ENCODE results near the gene TRMU. TPM values are rescaled to one million over a fixed set of nuclear protein-coding genes. Genes with fewer than 3 reads are reported as not detected.

TRMU gene
- total RNA-seq, 1 donor from 2014 or later, result 60.8 TPM

GRCh38 chr22:46376908-46377524 is 41.5 kb downstream of the TRMU start:
- Mint-ChIP-seq H3K36me3 (ENCODE audit: unreplicated experiment) (peaks cover 5% of the 10 kb centered on the region), H3K9me3 (ENCODE audit: unreplicated experiment) (peaks cover 3% of the 10 kb centered on the region), H3K4me3 (ENCODE audit: unreplicated experiment) (no peak overlapping the region), H3K27me3 (ENCODE audit: unreplicated experiment) (peaks cover 5% of the 10 kb centered on the region), H3K4me1 (ENCODE audit: low read depth, unreplicated experiment) (peaks cover 10% of the 10 kb centered on the region), H3K27ac (ENCODE audit: unreplicated experiment) (peak overlapping the region; percentile 55)
- TF ChIP-seq CTCF (IDR thresholded peaks at IDR 0.05; ENCODE audit: partially characterized antibody, unreplicated experiment), result no peak
- DNase-seq, result no peak

GRCh38 chr22:46377525-46378425 is 42.3 kb downstream of the TRMU start:
- no peak for DNase-seq
- H3K9me3 Mint-ChIP-seq (ENCODE audit: unreplicated experiment), result peaks cover 7% of the 10 kb centered on the region
- H3K27me3 Mint-ChIP-seq (ENCODE audit: unreplicated experiment), result peaks cover 11% of the 10 kb centered on the region
- H3K36me3 Mint-ChIP-seq (ENCODE audit: unreplicated experiment), result peaks cover 5% of the 10 kb centered on the region
- H3K4me1 Mint-ChIP-seq (ENCODE audit: low read depth, unreplicated experiment), result peaks cover 10% of the 10 kb centered on the region
- no peak overlapping the region for H3K27ac Mint-ChIP-seq (ENCODE audit: unreplicated experiment)
- TF ChIP-seq CTCF (IDR thresholded peaks at IDR 0.05; ENCODE audit: partially characterized antibody, unreplicated experiment), result no peak
- no peak overlapping the region for H3K4me3 Mint-ChIP-seq (ENCODE audit: unreplicated experiment)

- peaks cover 13% of the 10 kb centered on the region for H3K27me3 Mint-ChIP-seq (ENCODE audit: unreplicated experiment)
- H3K36me3 Mint-ChIP-seq (ENCODE audit: unreplicated experiment), result peaks cover 5% of the 10 kb centered on the region
- no peak overlapping the region for H3K4me3 Mint-ChIP-seq (ENCODE audit: unreplicated experiment)
- peaks cover 10% of the 10 kb centered on the region for H3K4me1 Mint-ChIP-seq (ENCODE audit: low read depth, unreplicated experiment)
- peaks cover 7% of the 10 kb centered on the region for H3K9me3 Mint-ChIP-seq (ENCODE audit: unreplicated experiment)
- no peak for TF ChIP-seq CTCF (IDR thresholded peaks at IDR 0.05; ENCODE audit: partially characterized antibody, unreplicated experiment)
- DNase-seq, result no peak
- H3K27ac Mint-ChIP-seq (ENCODE audit: unreplicated experiment), result no peak overlapping the region
Measured at GRCh38 chr22:46378426-46379065, 43.0 kb downstream of the TRMU start.

GRCh38 chr22:46379066-46379930 is 43.8 kb downstream of the TRMU start:
- TF ChIP-seq CTCF (IDR thresholded peaks at IDR 0.05; ENCODE audit: partially characterized antibody, unreplicated experiment), result no peak
- Mint-ChIP-seq H3K4me3 (ENCODE audit: unreplicated experiment) (no peak overlapping the region), H3K4me1 (ENCODE audit: low read depth, unreplicated experiment) (peaks cover 10% of the 10 kb centered on the region), H3K27ac (ENCODE audit: unreplicated experiment) (no peak overlapping the region), H3K27me3 (ENCODE audit: unreplicated experiment) (peaks cover 13% of the 10 kb centered on the region), H3K9me3 (ENCODE audit: unreplicated experiment) (peaks cover 7% of the 10 kb centered on the region), H3K36me3 (ENCODE audit: unreplicated experiment) (peaks cover 5% of the 10 kb centered on the region)
- DNase-seq, result no peak

Measured in glutamatergic neuron (in vitro differentiated cells).